SK-N-SH treated with all-trans-retinoic acid at 6 μM for 48 hours (cell line): ENCODE measurements around the gene PPT2.

Experiments used
- ATAC-seq: fragments of 200-7000 bp; cut with Tn5 transposase; 3 replicates; pipeline ENCODE4 v1.9.1; 2020; ENCODE audit warnings: mild to moderate bottlenecking, moderate library complexity
- ARNTL ChIP-seq: fragments of 450-650 bp; formaldehyde crosslinking; IDR thresholded peaks from 2 replicates; pipeline ENCODE4 v1.5.0; 2020; ENCODE audit warnings: low read depth, mild to moderate bottlenecking, moderate library complexity, borderline replicate concordance
- BACH2 ChIP-seq: fragments of 250-450 bp; sonication (Bioruptor Pico); IDR thresholded peaks from 2 replicates; pipeline ENCODE4 v1.9.0; 2021; ENCODE audit warnings: mild to moderate bottlenecking, borderline replicate concordance
- CSDC2 ChIP-seq: fragments of 250-450 bp; sonication (Bioruptor Pico); IDR thresholded peaks from 2 replicates; pipeline ENCODE4 v1.5.0; 2020; ENCODE audit warnings: mild to moderate bottlenecking, moderate library complexity
- CSRNP3 ChIP-seq: fragments of 250-450 bp; sonication (Bioruptor Pico); IDR thresholded peaks from 2 replicates; pipeline ENCODE4 v1.5.1; 2021; ENCODE audit warnings: mild to moderate bottlenecking, moderate library complexity
- ESRRG ChIP-seq: fragments of 250-450 bp; sonication (Bioruptor Pico); IDR thresholded peaks from 2 replicates; pipeline ENCODE4 v1.6.1; 2021; ENCODE audit warnings: mild to moderate bottlenecking
- GLIS3 ChIP-seq: fragments of 250-450 bp; sonication (Bioruptor Pico); IDR thresholded peaks from 2 replicates; pipeline ENCODE4 v1.5.0; 2020; ENCODE audit warnings: mild to moderate bottlenecking, moderate library complexity
- ISL1 ChIP-seq: fragments of 250-450 bp; sonication (Bioruptor Pico); IDR thresholded peaks from 2 replicates; pipeline ENCODE4 v2.1.2; 2022; ENCODE audit warnings: mild to moderate bottlenecking, moderate library complexity
- OSR1 ChIP-seq: fragments of 250-450 bp; sonication (Bioruptor Pico); IDR thresholded peaks from 2 replicates; pipeline ENCODE4 v1.8.0; 2022; ENCODE audit warnings: moderate library complexity, mild to moderate bottlenecking, inconsistent platforms
- PPARA ChIP-seq: fragments of 250-450 bp; sonication (Bioruptor Pico); IDR thresholded peaks from 2 replicates; pipeline ENCODE4 v1.5.0; 2020; ENCODE audit warnings: mild to moderate bottlenecking, borderline replicate concordance
- RARB ChIP-seq: fragments of 250-450 bp; sonication (Bioruptor Pico); IDR thresholded peaks from 2 replicates; pipeline ENCODE4 v1.8.0; 2021; ENCODE audit warnings: mild to moderate bottlenecking, moderate library complexity
- TCF4 ChIP-seq: fragments of 250-450 bp; sonication (Bioruptor Pico); IDR thresholded peaks from 2 replicates; pipeline ENCODE4 v1.8.0; 2021; ENCODE audit warnings: mild to moderate bottlenecking, moderate library complexity, borderline replicate concordance
- TOX ChIP-seq: fragments of 250-450 bp; sonication (Bioruptor Pico); IDR thresholded peaks from 2 replicates; pipeline ENCODE4 v1.8.0; 2021; ENCODE audit warnings: mild to moderate bottlenecking, moderate library complexity, borderline replicate concordance
- ZC3H10 ChIP-seq: fragments of 250-450 bp; sonication (Bioruptor Pico); IDR thresholded peaks from 2 replicates; pipeline ENCODE4 v1.5.1; 2021; ENCODE audit warnings: mild to moderate bottlenecking, moderate library complexity
- ZFP3 ChIP-seq: fragments of 250-450 bp; sonication (Bioruptor Pico); IDR thresholded peaks from 2 replicates; pipeline ENCODE4 v1.5.0; 2020; ENCODE audit warnings: mild to moderate bottlenecking, moderate library complexity
- ZFP30 ChIP-seq: fragments of 450-650 bp; formaldehyde crosslinking; IDR thresholded peaks from 2 replicates; pipeline ENCODE4 v1.5.0; 2022; ENCODE audit warnings: mild to moderate bottlenecking, moderate library complexity
- ZNF565 ChIP-seq: fragments of 450-650 bp; formaldehyde crosslinking; conservative IDR thresholded peaks from 2 replicates; pipeline ENCODE4 v1.5.0; 2020; ENCODE audit warnings: low read depth, mild to moderate bottlenecking, moderate library complexity
- ZNF70 ChIP-seq: fragments of 450-650 bp; formaldehyde crosslinking; IDR thresholded peaks from 2 replicates; pipeline ENCODE4 v1.5.0; 2020; ENCODE audit warnings: mild to moderate bottlenecking, moderate library complexity
- TF ChIP-seq, protein P1 (sequence below): fragments of 250-450 bp; sonication (Bioruptor Pico); IDR thresholded peaks from 2 replicates; pipeline ENCODE4 v1.8.0; 2021; ENCODE audit warnings: low read depth, mild to moderate bottlenecking, moderate library complexity, borderline replicate concordance
- TF ChIP-seq, protein P2 (sequence below): fragments of 250-450 bp; sonication (Bioruptor Pico); IDR thresholded peaks from 2 replicates; pipeline ENCODE4 v1.5.1; 2020; ENCODE audit warnings: low read depth, mild to moderate bottlenecking, moderate library complexity
- TF ChIP-seq, protein P3 (sequence below): fragments of 250-450 bp; sonication (Bioruptor Pico); IDR thresholded peaks from 2 replicates; pipeline ENCODE4 v1.5.0; 2020; ENCODE audit warnings: mild to moderate bottlenecking, moderate library complexity

PPT2 gene

GRCh38 chr6:32151181-32151862, 2.6 kb upstream of the PPT2 start (continued):
- TF ChIP-seq, protein P1, sequence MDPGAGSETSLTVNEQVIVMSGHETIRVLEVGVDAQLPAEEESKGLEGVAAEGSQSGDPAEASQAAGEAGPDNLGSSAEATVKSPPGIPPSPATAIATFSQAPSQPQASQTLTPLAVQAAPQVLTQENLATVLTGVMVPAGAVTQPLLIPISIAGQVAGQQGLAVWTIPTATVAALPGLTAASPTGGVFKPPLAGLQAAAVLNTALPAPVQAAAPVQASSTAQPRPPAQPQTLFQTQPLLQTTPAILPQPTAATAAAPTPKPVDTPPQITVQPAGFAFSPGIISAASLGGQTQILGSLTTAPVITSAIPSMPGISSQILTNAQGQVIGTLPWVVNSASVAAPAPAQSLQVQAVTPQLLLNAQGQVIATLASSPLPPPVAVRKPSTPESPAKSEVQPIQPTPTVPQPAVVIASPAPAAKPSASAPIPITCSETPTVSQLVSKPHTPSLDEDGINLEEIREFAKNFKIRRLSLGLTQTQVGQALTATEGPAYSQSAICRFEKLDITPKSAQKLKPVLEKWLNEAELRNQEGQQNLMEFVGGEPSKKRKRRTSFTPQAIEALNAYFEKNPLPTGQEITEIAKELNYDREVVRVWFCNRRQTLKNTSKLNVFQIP (CRISPR knock-in tag) = no peak
- no peak for TF ChIP-seq CSRNP3 (CRISPR knock-in tag)
- TF ChIP-seq ZFP30 (CRISPR knock-in tag) = no peak
- TF ChIP-seq OSR1 = no peak
- no peak for TF ChIP-seq ZFP3 (CRISPR knock-in tag)
- no peak for TF ChIP-seq ARNTL (CRISPR knock-in tag)
- TF ChIP-seq TCF4 (CRISPR knock-in tag) = no peak
- TF ChIP-seq ZNF565 (CRISPR knock-in tag) = no peak
- TF ChIP-seq PPARA (CRISPR knock-in tag) = no peak
- TF ChIP-seq, protein P2, sequence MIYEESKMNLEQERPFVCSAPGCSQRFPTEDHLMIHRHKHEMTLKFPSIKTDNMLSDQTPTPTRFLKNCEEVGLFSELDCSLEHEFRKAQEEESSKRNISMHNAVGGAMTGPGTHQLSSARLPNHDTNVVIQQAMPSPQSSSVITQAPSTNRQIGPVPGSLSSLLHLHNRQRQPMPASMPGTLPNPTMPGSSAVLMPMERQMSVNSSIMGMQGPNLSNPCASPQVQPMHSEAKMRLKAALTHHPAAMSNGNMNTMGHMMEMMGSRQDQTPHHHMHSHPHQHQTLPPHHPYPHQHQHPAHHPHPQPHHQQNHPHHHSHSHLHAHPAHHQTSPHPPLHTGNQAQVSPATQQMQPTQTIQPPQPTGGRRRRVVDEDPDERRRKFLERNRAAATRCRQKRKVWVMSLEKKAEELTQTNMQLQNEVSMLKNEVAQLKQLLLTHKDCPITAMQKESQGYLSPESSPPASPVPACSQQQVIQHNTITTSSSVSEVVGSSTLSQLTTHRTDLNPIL (CRISPR knock-in tag) = no peak

DNA sequence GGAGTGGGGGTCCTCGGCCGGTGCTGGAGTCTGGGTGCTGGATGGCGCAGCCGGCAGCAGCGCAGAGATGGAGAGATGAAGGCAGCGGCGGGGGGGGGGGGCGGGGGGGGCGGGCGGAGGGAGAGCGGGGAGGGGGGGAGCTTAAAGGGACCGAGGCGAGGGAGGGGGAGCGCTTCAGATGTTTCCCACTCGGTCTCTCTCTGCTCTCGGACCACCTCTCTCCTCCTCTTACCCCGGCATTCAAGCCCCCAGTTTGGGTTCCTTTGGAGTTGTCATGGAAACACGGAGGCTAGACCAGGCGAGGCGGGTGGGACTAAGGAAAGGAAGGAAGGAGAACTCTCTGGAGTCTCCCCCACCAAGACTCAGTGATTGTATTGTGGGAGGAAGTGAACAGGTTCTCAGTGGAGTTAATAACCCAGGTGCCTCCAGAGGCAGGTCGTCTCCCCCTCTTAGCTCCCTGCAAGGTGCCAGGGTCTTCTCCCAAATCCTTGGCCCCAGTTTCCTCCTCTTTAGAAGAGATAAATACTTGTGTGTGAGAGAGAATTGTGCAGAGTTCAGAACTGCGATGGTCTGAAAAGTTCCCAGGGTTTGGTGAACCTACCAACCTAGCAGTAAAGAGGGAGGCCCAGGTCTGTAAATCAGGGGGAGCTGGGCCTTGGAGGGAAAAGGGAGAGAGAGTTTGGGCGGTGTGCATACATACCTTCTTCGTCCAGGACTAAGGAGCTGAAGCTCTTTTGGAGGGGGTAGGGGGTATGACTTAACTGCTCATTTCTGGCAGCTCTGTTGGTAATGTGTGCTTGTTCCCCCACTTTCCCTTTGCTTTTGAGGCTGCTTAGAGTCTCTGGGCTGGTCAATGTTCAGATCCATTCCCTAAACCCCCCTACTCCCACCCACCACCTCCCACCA, 1.8 kb upstream of the PPT2 start, which contains the start of gene PRRT1:
TSS of gene PRRT1 (minus strand) at position 77 of the 906 bp plus-strand sequence. CDS start 112 bp downstream, outside the sequence.
- TF ChIP-seq BACH2 (CRISPR knock-in tag) (no peak), ZNF565 (CRISPR knock-in tag) (no peak), TOX (CRISPR knock-in tag) (no peak), RARB (CRISPR knock-in tag) (no peak), ZFP3 (CRISPR knock-in tag) (no peak), ZC3H10 (CRISPR knock-in tag) (no peak), ISL1 (CRISPR knock-in tag) (no peak)
- TF ChIP-seq, protein P3, sequence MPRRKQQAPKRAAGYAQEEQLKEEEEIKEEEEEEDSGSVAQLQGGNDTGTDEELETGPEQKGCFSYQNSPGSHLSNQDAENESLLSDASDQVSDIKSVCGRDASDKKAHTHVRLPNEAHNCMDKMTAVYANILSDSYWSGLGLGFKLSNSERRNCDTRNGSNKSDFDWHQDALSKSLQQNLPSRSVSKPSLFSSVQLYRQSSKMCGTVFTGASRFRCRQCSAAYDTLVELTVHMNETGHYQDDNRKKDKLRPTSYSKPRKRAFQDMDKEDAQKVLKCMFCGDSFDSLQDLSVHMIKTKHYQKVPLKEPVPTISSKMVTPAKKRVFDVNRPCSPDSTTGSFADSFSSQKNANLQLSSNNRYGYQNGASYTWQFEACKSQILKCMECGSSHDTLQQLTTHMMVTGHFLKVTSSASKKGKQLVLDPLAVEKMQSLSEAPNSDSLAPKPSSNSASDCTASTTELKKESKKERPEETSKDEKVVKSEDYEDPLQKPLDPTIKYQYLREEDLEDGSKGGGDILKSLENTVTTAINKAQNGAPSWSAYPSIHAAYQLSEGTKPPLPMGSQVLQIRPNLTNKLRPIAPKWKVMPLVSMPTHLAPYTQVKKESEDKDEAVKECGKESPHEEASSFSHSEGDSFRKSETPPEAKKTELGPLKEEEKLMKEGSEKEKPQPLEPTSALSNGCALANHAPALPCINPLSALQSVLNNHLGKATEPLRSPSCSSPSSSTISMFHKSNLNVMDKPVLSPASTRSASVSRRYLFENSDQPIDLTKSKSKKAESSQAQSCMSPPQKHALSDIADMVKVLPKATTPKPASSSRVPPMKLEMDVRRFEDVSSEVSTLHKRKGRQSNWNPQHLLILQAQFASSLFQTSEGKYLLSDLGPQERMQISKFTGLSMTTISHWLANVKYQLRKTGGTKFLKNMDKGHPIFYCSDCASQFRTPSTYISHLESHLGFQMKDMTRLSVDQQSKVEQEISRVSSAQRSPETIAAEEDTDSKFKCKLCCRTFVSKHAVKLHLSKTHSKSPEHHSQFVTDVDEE (CRISPR knock-in tag) = no peak
- TF ChIP-seq, protein P1 (CRISPR knock-in tag) = no peak
- ATAC-seq = no peak

DNA sequence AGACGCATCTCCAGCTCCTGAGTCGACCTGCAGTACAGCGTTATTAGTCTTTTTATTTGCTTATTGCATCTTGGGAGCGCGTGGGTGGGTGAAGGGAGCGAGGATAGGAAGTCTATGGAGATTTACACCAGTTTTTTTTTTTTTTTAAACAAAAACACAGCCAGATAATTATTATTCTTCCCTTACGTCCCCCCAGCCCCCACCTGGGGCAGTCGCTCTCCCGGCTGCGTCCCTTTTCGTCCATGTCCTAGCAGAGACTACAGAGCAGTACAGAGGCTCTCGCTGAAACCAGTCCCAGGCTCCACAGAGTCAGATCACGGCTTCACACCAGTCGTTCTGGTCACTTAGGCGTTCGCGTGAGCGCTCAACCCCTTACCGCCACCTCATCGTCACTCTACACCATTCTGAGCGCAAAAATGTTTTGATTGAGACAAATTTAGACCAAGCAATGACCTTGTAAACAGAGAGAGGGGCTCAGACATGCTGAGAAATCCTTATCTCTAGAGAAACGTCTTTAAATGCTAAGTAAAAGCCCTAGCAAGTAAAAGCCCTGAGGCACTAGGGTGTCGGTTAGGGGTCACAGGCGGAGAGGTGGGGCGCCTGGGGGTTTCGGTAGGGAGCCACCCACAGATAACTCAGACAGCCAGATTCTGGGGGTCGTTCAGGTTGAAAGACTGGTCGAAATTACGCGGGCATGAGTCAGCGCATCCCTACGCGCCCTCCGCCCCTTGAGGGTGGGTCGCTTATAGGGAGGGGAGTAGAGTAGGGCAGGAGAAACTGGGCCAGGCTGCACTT, 975 bp upstream of the PPT2 start:
- no peak for TF ChIP-seq RARB (CRISPR knock-in tag)
- no peak for TF ChIP-seq BACH2 (CRISPR knock-in tag)
- TF ChIP-seq, protein P1 (CRISPR knock-in tag) = no peak
- TF ChIP-seq CSDC2 (CRISPR knock-in tag) = no peak
- no peak for TF ChIP-seq ISL1 (CRISPR knock-in tag)
- no peak for TF ChIP-seq ARNTL (CRISPR knock-in tag)
- TF ChIP-seq ESRRG (CRISPR knock-in tag) = no peak
- no peak for TF ChIP-seq OSR1
- TF ChIP-seq ZNF70 (CRISPR knock-in tag) = no peak
- no peak for TF ChIP-seq TOX (CRISPR knock-in tag)
- TF ChIP-seq GLIS3 (CRISPR knock-in tag) = no peak
- no peak for TF ChIP-seq PPARA (CRISPR knock-in tag)
- TF ChIP-seq, protein P2 (CRISPR knock-in tag) = no peak
- TF ChIP-seq ZFP30 (CRISPR knock-in tag) = no peak
- peak; percentile 61 for ATAC-seq
